GM12878 (cell line): ENCODE measurements around the gene FAM222B. TPM values are rescaled to one million over a fixed set of nuclear protein-coding genes. Genes with fewer than 3 reads are reported as not detected.

Experiments
- ATAC-seq: fragments of 200-7000 bp; cut with Tn5 transposase; 3 replicates; pipeline ENCODE4 v1.9.1; 2020; ENCODE audit warnings: mild to moderate bottlenecking, moderate library complexity
- BruUV-seq: library from RNA; stranded (reverse); fragments of 400-500 nt; replicated peaks from 2 replicates; lab custom pipeline; 2021; lab: Mats Ljungman, UMichigan
- CTCF ChIA-PET: fragments of 300-600 bp; sonication (Branson Sonifier 250); formaldehyde crosslinking; extraction: SDS; loops from one replicate; lab custom pipeline; 2021; ENCODE audit warnings: inconsistent platforms; lab: Yijun Ruan, JAX
- POLR2A ChIA-PET: fragments of 350-600 bp; formaldehyde crosslinking; extraction: SDS; loops from one replicate; lab custom pipeline; 2021; ENCODE audit warnings: inconsistent platforms; lab: Charles Lee
- RAD21 ChIA-PET: fragments of 300-600 bp; sonication (Branson Sonifier 250); formaldehyde crosslinking; loops from one replicate; lab custom pipeline; 2023; ENCODE audit warnings: antibody characterized with exemption; ENCODE audit not compliant: unreplicated experiment; lab: Charles Lee
- SMC1A ChIA-PET: fragments of 300-600 bp; sonication (Branson Sonifier 250); formaldehyde crosslinking; loops from one replicate; lab custom pipeline; 2023; ENCODE audit not compliant: unreplicated experiment, uncharacterized antibody; lab: Charles Lee
- DNase-seq: peaks from one replicate; pipeline ENCODE4 v3.0.0-alpha.2; 2011; ENCODE audit warnings: low read depth, low spot score
- FAIRE-seq: peaks from 3 replicates; lab custom pipeline; 2011; peaks lifted over from hg19 to GRCh38; lab: Jason Lieb, UNC
- H2AFZ ChIP-seq: 2 replicates; pipeline ENCODE4 v1.6.0; 2011; ENCODE audit warnings: low read depth, low read length, control low read depth; ENCODE audit not compliant: control insufficient read depth
- H3K27ac ChIP-seq: 2 replicates; pipeline ENCODE4 v1.5.1; 2011; ENCODE audit warnings: control low read depth; ENCODE audit not compliant: control insufficient read depth, insufficient read depth
- H3K27me3 ChIP-seq, 2 experiments: replicated peaks in 1 of 2; 2 replicates each; pipeline versions ENCODE4 v1.6.0 to v1.6.1; 2011; ENCODE audit warnings: low read length in 1 of 2; ENCODE audit not compliant: control insufficient read depth in 2 of 2, insufficient read depth in 2 of 2
- H3K36me3 ChIP-seq, 2 experiments: 2 replicates each; pipeline ENCODE4 v1.5.1; 2011; ENCODE audit warnings: low read length in 1 of 2; ENCODE audit not compliant: control insufficient read depth in 2 of 2, insufficient read depth in 2 of 2
- H3K4me1 ChIP-seq: 2 replicates; pipeline ENCODE4 v1.6.1; 2011; ENCODE audit warnings: mild to moderate bottlenecking, low read length, moderate library complexity, mixed read lengths; ENCODE audit not compliant: control insufficient read depth, insufficient read depth
- H3K4me2 ChIP-seq: 2 replicates; pipeline ENCODE4 v1.6.0; 2011; ENCODE audit warnings: control low read depth; ENCODE audit not compliant: control insufficient read depth, insufficient read depth
- H3K4me3 ChIP-seq: fragments of 200-600 bp; sonication (generic); 2 replicates; pipeline ENCODE4 v1.5.1; 2016
- H3K79me2 ChIP-seq: 2 replicates; pipeline ENCODE4 v1.6.0; 2011; ENCODE audit warnings: low read length; ENCODE audit not compliant: control insufficient read depth, insufficient read depth
- H3K9ac ChIP-seq: 2 replicates; pipeline ENCODE4 v1.8.0; 2011; ENCODE audit warnings: low read length, control low read depth, mixed read lengths; ENCODE audit not compliant: control insufficient read depth, insufficient read depth
- H3K9me3 ChIP-seq: replicated peaks from 3 replicates; pipeline ENCODE4 v1.5.1; 2011; ENCODE audit warnings: mild to moderate bottlenecking, low read length; ENCODE audit not compliant: control insufficient read depth, insufficient read depth
- H4K20me1 ChIP-seq: 2 replicates; pipeline ENCODE4 v1.6.0; 2011; ENCODE audit not compliant: control insufficient read depth, insufficient read depth
- ASH2L ChIP-seq: fragments of 300-600, 200-600 bp; sonication (generic); IDR thresholded peaks from 2 replicates; pipeline ENCODE4 v1.6.1; 2017; ENCODE audit warnings: low read depth, mild to moderate bottlenecking, borderline replicate concordance
- CEBPB ChIP-seq, 2 experiments: fragments of 150-350 bp in 1 of 2; IDR thresholded peaks; 2 replicates each; pipeline ENCODE4 v1.6.1; 2012 to 2014; ENCODE audit warnings: low read depth in 2 of 2, low read length in 2 of 2, borderline replicate concordance in 1 of 2, inconsistent platforms in 1 of 2
- CHD1 ChIP-seq: IDR thresholded peaks from 2 replicates; pipeline ENCODE4 v1.6.1; 2012; ENCODE audit warnings: low read depth, low read length, improper control_type of control experiment
- EGR1 ChIP-seq, 2 experiments: IDR thresholded peaks; 1 replicate in 1 of 2; 2 replicates in 1 of 2; pipeline ENCODE4 v1.6.1; 2011 to 2012; ENCODE audit warnings: low read depth in 2 of 2, low read length in 2 of 2, borderline replicate concordance in 1 of 2, mild to moderate bottlenecking in 1 of 2, moderate library complexity in 1 of 2
- HCFC1 ChIP-seq: fragments of 150-350 bp; IDR thresholded peaks from 2 replicates; pipeline ENCODE4 v1.6.1; 2014; ENCODE audit warnings: low read length
- KLF5 ChIP-seq: fragments of 450-650 bp; IDR thresholded peaks from 2 replicates; pipeline ENCODE4 v1.6.1; 2014; ENCODE audit warnings: mild to moderate bottlenecking; ENCODE audit not compliant: partially characterized antibody
- NFYA ChIP-seq: IDR thresholded peaks from 2 replicates; pipeline ENCODE4 v1.6.1; 2011; ENCODE audit warnings: low read depth, mild to moderate bottlenecking, low read length, improper control_type of control experiment, borderline replicate concordance
- RBBP5 ChIP-seq: fragments of 200-600 bp; sonication (generic); conservative IDR thresholded peaks from 2 replicates; pipeline ENCODE4 v1.6.1; 2016
- SMC3 ChIP-seq: IDR thresholded peaks from 2 replicates; pipeline ENCODE4 v1.6.1; 2011; ENCODE audit warnings: low read length, improper control_type of control experiment, borderline replicate concordance
- SREBF1 ChIP-seq: IDR thresholded peaks from 2 replicates; pipeline ENCODE4 v1.6.1; 2012; ENCODE audit warnings: mild to moderate bottlenecking, low read length
- YY1 ChIP-seq: IDR thresholded peaks from 2 replicates; pipeline ENCODE4 v1.6.1; 2011; ENCODE audit warnings: low read depth, mild to moderate bottlenecking, low read length
- ZZZ3 ChIP-seq: IDR thresholded peaks from 2 replicates; pipeline ENCODE4 v1.6.1; 2011; ENCODE audit warnings: low read depth; ENCODE audit not compliant: control insufficient read depth, insufficient read length
- WGBS: methylation state at CpG from one replicate; pipeline ENCODE4 v1.1.6; 2016; ENCODE audit warnings: low lambda C conversion rate; ENCODE audit not compliant: insufficient replicate concordance, insufficient coverage; ENCODE audit errors: missing lambda C conversion rate; 5-methylcytosine and 5-hydroxymethylcytosine counted together
- in situ Hi-C: fragments of 300-500 bp; cut with MboI; formaldehyde crosslinking; loops from 9 replicates; pipeline ENCODE4 v1.14.3; 2018; ENCODE audit warnings: mixed read lengths
- intact Hi-C: fragments of 100-400 bp; cut with micrococcal nuclease; formaldehyde crosslinking; loops from one replicate; pipeline ENCODE4 v1.14.2; 2022; ENCODE audit not compliant: unreplicated experiment
- polyA plus RNA-seq, 11 experiments: library from polyadenylated mRNA; depleted of rRNA in 4 of 11; unstranded in 6 of 11; stranded (reverse) in 5 of 11; fragments of >200 nt; fragmentation: Nextera tagmentation in 4 of 11; fragmentation: Illumina TruSeq in 1 of 11; extraction: Ambion mirVana in 4 of 11; extraction: Trizol in 1 of 11; gene quantifications; 1 replicate in 1 of 11; 2 replicates in 10 of 11; pipeline versions ENCODE4 v1.2.1 to v1.2.3, GENCODE V29; 2011 to 2016; ENCODE audit warnings: inconsistent platforms in 2 of 11, missing spikeins in 2 of 11, low read depth in 1 of 11
- total RNA-seq, 4 experiments: library from RNA; depleted of rRNA in 3 of 4; stranded (reverse); fragments of >200 nt in 3 of 4; fragmentation: Illumina TruSeq in 1 of 4; extraction: Trizol in 1 of 4; gene quantifications; 2 replicates each; pipeline versions ENCODE4 v1.2.1 to v1.2.3, GENCODE V29; 2013 to 2021
- TF ChIP-seq, protein P1 (sequence below): fragments of 450-650 bp; IDR thresholded peaks from 2 replicates; pipeline ENCODE4 v1.6.1; 2016; ENCODE audit warnings: mild to moderate bottlenecking
- TF ChIP-seq, protein P2 (sequence below): fragments of 450-650 bp; IDR thresholded peaks from 2 replicates; pipeline ENCODE4 v1.6.1; 2017; ENCODE audit warnings: mild to moderate bottlenecking, moderate library complexity
- TF ChIP-seq, protein P3 (sequence below): fragments of 450-650 bp; IDR thresholded peaks from 2 replicates; pipeline ENCODE4 v1.6.1; 2017; ENCODE audit warnings: mild to moderate bottlenecking

Gene FAM222B
- total and polyA plus RNA-seq, 10 of the 15 experiments (the other 5 are each of a cell fraction or from before 2014, with no cell fraction given), result 2.8 to 18.3 (median 6.4) TPM

GRCh38 chr17:28756049-28756804 lies 86.4 kb downstream of the FAM222B start:
- ChIA-PET CTCF (interaction anchor here (0.6 to 2.4 kb wide), 2 partner anchors 29 to 344 kb away, joined by 4 to 5 read pairs; no protein-coding TSS in a partner anchor), POLR2A (no interaction called here)
- no peaks in the 10 kb centered on the region for H3K9me3 ChIP-seq
- H3K4me2 ChIP-seq, result no peak overlapping the region
- FAIRE-seq, result no peak
- no peak for TF ChIP-seq NFYA
- no peak for TF ChIP-seq EGR1 (IDR thresholded peaks at IDR 0.05; ENCODE audit: borderline replicate concordance in 1 of 2, low read depth in 2 of 2, low read length in 2 of 2)
- no peak for TF ChIP-seq RBBP5
- TF ChIP-seq SREBF1, result no peak
- TF ChIP-seq, protein P1, sequence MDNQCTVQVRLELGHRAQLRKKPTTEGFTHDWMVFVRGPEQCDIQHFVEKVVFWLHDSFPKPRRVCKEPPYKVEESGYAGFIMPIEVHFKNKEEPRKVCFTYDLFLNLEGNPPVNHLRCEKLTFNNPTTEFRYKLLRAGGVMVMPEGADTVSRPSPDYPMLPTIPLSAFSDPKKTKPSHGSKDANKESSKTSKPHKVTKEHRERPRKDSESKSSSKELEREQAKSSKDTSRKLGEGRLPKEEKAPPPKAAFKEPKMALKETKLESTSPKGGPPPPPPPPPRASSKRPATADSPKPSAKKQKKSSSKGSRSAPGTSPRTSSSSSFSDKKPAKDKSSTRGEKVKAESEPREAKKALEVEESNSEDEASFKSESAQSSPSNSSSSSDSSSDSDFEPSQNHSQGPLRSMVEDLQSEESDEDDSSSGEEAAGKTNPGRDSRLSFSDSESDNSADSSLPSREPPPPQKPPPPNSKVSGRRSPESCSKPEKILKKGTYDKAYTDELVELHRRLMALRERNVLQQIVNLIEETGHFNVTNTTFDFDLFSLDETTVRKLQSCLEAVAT, result no peak
- TF ChIP-seq CEBPB (IDR thresholded peaks at IDR 0.05; ENCODE audit: borderline replicate concordance in 1 of 2, low read depth in 2 of 2, low read length in 2 of 2), result no peak
- TF ChIP-seq, protein P2, sequence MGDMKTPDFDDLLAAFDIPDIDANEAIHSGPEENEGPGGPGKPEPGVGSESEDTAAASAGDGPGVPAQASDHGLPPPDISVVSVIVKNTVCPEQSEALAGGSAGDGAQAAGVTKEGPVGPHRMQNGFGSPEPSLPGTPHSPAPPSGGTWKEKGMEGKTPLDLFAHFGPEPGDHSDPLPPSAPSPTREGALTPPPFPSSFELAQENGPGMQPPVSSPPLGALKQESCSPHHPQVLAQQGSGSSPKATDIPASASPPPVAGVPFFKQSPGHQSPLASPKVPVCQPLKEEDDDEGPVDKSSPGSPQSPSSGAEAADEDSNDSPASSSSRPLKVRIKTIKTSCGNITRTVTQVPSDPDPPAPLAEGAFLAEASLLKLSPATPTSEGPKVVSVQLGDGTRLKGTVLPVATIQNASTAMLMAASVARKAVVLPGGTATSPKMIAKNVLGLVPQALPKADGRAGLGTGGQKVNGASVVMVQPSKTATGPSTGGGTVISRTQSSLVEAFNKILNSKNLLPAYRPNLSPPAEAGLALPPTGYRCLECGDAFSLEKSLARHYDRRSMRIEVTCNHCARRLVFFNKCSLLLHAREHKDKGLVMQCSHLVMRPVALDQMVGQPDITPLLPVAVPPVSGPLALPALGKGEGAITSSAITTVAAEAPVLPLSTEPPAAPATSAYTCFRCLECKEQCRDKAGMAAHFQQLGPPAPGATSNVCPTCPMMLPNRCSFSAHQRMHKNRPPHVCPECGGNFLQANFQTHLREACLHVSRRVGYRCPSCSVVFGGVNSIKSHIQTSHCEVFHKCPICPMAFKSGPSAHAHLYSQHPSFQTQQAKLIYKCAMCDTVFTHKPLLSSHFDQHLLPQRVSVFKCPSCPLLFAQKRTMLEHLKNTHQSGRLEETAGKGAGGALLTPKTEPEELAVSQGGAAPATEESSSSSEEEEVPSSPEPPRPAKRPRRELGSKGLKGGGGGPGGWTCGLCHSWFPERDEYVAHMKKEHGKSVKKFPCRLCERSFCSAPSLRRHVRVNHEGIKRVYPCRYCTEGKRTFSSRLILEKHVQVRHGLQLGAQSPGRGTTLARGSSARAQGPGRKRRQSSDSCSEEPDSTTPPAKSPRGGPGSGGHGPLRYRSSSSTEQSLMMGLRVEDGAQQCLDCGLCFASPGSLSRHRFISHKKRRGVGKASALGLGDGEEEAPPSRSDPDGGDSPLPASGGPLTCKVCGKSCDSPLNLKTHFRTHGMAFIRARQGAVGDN, result no peak
- TF ChIP-seq KLF5, result no peak
- no peak for TF ChIP-seq SMC3
- TF ChIP-seq, protein P3, sequence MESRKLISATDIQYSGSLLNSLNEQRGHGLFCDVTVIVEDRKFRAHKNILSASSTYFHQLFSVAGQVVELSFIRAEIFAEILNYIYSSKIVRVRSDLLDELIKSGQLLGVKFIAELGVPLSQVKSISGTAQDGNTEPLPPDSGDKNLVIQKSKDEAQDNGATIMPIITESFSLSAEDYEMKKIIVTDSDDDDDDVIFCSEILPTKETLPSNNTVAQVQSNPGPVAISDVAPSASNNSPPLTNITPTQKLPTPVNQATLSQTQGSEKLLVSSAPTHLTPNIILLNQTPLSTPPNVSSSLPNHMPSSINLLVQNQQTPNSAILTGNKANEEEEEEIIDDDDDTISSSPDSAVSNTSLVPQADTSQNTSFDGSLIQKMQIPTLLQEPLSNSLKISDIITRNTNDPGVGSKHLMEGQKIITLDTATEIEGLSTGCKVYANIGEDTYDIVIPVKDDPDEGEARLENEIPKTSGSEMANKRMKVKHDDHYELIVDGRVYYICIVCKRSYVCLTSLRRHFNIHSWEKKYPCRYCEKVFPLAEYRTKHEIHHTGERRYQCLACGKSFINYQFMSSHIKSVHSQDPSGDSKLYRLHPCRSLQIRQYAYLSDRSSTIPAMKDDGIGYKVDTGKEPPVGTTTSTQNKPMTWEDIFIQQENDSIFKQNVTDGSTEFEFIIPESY, result no peak
- TF ChIP-seq ZZZ3, result no peak
- no peak for TF ChIP-seq CHD1
- no peak for TF ChIP-seq HCFC1
- TF ChIP-seq YY1, result no peak
- TF ChIP-seq ASH2L, result no peak
- TF ChIP-seq, all 136 proteins: peak for 0
- SMC1A ChIA-PET, result no interaction called here
- Histone ChIP-seq H3K4me3 (no peak overlapping the region), H4K20me1 (no peaks in the 10 kb centered on the region; the same call in 1 of the 2 replicates), H3K4me1 (0 out of 2 replicates have a peak, but pooled peaks cover 2% of the 10 kb centered on the region), H3K79me2 (no peaks in the 10 kb centered on the region), H3K9ac (no peak overlapping the region), H2AFZ (no peak overlapping the region), H3K27ac (no peak overlapping the region), H3K36me3 (peaks cover 8 to 22% of the 10 kb centered on the region in 2 experiments; a peak in 3 of 4 replicates), H3K27me3 (no peaks in the 10 kb centered on the region)
- in situ Hi-C loops, result no loop called here
- DNase-seq, result no peak
- intact Hi-C loops, result no loop called here
- ATAC-seq, result no peak
- BruUV-seq, result no TSS peak
- 94% methylated on average over 5 of the region's 5 CpGs for WGBS
- RAD21 ChIA-PET, result no interaction called here
